CD4-positive, alpha-beta T cell treated with Interleukin-2 at 100 ng/mL for 4 hours (primary cell): ENCODE data around the gene CFAP57.
A peak's percentile ranks its signal among the peaks of the same experiment; 100 is the strongest.

Experiments used
- DNase-seq: peaks from one replicate; pipeline ENCODE4 v3.0.0-alpha.2; 2020; ENCODE audit warnings: low spot score

Gene CFAP57

DNA sequence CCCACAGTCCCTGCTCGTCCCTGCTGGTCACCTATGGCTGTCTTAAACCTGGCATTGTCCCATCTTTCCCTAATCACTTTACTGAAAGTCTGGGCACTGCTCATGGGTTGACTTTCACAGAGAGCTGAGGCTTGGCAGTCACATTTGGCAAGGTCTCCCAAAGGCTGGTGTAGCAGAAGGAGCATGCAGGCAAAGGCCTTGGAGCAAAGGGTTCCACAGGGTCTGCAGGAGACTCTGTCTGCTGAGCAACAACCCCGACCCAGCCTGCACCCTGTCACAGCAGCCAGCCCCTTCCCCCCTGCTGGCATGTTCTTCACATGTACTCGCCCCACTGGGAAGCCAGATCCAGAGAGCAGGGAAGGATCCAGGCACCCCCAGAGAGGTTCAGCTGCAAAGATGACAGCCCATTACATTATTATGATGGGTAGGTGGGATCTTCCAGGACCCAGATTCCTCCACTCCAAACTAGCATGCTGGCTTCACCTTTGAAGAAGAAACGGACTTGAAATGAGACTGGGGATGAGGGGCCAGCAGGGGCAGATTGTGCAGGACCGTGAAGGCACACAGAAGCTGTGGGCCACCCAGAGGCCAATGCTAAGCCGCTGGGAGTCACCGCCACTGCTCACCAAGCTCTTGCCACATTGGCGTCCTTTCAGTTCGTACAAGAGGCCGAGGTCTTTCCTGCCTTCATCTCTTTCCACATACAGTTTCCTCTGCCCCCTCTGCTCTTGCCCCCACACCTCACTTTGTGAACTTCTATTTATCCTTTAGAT is 83.5 kb downstream of the CFAP57 start:
- no peak for DNase-seq

DNA sequence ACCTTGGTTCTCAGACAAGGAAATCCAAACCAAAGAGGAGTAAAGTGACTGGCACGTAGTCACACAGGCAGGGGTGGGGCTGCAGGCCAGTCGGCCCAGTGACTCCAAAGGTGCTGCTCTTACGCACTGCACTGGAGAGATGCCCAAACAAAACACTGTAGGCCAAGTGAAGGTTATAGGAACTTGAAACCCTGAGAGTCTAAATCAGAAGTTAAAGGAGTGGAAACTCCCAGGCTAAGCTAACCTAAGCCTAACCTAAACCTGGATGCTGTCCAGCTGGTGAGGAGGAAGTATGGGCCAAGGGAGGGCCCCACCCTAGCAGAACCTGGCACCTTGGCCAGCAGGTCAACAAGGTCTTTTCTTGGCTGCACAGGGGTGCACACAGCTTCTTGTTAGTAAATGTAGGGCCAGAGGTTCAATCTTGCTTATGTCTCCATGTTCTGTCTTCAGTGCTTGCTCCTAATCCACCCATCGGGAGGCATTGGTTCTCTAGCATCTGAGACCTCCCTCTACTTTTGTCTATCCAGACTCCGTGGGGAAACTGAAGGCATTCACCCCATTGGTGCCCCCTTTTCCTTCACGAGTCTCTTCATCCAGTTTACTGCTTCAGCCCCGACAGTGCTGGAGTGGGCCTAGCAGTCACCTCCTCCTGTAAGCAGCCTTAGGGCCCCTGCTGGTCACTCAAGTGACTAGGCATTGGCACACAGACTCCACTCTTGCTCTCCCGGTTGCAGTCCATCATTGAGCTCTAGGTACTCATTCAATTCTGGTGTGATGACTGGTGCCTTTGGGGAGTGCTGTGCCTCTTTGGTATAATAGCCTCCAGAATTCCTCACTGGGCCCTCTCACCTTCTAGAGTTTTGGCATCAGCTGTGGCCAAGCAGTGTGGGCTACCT is 84.8 kb downstream of the CFAP57 start:
- no peak for DNase-seq

DNA sequence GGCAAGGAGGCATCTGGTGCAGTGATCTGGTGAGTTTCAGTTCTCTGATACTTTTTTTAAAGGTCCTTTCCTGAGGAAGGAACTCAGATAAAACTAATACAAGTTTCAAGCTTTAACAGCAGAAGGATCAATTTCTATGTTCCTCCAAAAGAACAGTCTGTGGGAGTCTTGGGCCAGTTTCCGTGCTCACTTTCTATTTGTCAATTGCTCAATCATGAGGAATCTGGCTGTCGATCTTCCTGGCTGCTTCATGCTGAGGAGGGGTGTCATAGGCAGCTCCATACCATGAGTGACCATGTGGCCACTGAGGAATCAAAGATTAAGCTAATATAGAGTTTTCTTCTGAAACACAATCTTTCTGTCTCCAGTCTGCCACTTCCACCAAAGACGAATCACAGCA is 86.2 kb downstream of the CFAP57 start:
- DNase-seq = no peak

DNA sequence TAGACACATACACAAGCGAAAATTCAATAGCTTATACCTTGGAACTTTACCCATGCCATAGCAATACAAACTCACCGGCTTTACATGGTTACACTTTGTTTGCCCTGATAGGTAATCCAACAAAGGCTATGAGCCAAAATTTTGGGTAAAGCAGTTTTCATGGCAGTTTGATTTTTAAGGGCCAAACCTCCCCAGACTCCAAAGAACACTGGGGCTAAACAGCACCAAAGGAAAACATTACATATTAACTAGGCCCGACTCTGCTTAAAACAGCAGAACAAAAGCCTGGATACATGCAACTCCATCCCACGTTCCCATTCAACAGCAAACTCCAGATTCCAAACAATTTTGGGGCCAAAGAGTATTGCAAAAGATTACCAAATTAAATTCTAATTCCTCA is 93.3 kb downstream of the CFAP57 start:
- no peak for DNase-seq

DNA sequence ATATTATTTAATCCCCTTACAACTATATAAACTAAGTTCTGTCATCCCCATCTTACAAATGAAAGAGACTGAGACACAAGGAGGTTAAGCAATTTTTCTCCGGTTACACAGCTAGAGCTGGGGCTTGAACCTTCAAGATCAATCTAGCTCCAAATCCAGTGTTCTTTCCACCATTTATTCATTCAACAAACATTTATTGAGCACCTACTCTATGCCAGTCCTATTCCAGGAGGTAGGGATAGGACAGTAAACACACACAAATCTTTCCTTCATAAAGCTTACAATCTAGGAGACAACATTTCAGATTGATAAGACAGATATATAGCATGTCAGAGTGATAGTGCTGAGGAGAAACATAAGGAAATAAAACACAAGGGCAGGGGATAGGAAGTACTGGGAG is 94.8 kb downstream of the CFAP57 start:
- DNase-seq = no peak

DNA sequence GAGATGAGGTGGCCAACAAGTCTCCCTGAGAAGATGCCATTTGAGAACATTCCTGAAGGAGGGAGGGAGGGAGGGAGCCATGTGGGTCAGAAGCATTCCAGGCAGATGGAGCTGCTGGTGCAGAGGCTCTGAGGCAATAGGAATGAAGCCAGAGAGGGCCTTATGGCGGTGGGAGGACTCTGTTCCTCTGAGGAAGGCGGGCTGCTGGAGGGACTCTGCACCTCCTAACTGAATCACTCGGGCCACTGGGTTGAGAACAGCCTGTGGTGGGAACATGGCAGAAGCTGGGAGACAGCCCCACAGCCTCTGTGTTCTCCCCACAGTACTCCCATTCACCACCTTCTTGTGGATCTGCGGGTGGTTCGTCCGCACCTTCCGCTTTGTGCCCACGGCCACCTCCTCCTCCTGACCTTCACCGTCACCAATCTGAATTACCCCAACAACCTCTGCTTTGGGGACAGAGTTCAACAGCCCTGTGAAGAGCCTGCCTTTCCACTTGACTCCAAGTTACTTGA is 95.2 kb downstream of the CFAP57 start:
- DNase-seq = no peak

DNA sequence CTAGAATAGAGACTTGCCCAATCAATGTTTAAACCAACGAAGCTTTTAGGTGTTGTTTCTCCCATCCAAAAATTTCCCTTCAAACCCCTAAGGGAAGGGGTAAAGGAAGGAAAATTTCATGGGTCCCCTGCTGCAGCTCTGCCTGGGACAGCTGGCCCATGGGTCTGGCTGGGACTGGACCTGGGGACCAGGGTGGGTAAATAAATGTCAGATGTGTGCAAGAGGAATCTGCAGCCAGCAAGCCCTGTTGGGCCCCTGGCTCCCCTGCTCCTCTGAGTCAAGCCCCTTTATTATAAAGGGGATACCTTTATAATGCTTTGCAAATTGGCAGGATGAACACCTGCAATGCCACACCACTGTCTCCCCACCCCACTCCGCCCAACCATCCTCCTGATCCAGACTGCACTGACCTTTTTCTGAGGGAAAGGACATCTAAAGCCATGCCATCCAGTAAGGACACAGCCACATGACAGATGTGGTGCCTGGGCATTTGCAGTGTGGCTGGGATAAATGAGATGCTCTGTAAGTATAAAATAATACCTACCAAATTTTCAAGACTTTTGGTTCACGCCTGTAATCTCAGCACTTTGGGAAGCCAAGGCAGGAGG is 95.8 kb downstream of the CFAP57 start:
- DNase-seq = no peak

DNA sequence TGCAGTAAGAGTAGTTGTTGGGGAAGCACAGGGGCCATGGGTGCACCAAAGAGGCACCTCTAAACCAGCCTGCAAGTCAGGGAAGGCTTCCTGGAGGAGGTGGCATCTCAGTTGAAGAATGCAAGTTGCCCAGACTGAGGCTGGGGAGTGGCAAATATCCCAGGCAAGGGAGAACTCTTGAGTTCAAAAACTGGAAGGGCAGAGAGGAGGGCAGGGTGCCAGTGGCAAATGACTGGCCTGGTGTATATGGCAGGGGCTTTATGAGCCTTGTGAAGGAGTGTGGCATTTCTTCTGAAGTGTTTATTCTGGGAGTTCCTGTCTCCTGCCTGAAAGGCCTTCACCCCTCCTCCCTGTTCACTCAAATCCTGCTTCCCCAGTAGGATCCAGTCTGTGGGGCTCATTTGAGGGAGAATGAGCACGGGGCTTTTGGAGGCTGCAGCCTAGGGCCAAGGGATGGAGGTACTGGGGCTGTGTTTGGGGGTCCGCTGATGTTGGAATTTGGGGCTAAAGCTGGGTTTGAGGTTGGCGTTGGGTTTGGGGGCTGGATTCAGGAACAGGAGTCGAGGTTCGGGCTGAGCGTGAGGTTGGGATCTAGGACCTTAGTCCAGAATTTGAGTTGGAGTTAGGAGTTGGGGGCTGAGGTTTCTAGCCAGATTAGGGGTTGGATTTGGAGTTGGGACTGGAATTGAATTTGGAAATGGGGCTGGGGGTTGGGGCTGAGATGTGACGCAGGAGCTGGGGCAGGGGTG is 97.7 kb downstream of the CFAP57 start, which contains the start of gene TMEM125:
Gene TMEM125, plus strand, starts transcription at position 357 of the 749 bp plus-strand sequence. CDS start 2,740 bp downstream, outside the sequence.
- no peak for DNase-seq

DNA sequence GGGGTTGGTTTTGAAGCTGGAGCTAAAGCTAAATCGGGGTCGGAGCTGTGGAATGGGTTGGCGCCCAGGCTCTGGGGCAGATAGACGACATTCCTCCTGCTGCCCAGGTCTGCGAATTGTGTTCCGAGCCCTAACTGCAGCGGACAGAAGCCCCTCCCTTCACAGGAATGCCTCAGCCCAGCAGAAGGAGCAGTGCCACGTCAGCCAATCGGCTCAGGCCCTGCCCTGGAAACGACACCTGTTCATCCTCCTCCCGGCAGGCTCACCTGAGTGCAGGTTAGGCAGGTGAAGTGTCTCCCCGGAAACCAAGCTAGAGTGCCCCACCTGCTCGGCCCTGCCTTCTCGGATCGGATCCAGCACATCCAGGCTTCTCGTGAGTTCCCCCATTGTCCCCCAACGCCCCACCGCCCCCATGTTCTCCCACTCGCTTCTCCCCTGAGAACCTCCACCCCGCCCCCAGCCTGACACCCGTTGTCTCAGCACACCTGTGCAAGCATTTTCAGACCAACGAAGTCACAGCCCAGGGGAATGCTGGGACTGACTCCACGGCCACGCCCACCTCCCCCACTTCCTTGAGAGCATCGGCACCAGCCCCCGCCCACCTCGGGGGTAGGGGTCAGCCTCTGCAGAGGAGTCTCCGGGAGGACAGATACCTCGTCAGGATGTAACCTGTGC is 98.4 kb downstream of the CFAP57 start:
- no peak for DNase-seq

DNA sequence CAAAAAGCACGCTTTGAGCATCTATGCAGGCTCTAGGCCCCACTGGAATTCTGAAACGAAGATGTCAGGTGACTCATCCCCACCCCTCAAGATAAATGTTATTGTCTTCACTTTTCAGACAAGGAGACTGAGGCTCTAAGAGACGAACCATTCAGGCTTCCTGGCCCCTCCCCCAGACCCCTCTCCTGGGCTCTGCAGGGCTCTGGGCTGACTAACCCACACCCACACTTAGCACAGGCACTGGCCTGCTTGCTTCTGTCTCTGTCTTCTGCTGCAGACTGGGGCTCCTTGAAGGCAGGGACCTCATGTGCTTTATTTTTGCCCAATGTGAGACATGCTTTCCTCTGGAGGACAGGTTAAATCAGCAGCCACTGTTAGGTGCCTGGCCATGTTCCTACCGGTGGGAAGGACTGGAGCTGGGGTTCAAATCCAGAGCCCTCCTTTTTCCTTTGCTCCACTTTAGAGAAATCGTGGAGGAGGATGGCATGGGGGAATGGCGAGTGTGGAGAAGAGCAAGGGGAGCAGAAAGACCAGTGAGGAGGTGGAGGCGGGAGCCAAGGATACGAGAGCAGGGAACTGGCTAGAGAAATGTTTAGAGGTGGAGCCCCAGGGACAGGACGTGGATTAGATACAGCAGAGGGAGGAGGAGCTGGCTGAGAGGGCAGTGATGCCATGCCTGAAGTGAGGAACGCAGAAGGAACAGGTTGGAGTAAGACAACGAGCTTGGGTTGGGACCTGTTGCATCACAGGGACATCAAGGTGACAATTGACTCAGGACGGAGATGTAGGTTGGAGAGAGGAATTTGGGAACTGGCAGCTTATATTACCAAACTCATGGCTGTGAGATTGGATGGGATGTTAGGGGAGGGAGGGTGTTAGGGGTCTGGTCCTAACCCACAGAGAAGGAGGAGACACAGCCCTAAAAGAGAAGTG is 99.3 kb downstream of the CFAP57 start:
- no peak for DNase-seq

DNA sequence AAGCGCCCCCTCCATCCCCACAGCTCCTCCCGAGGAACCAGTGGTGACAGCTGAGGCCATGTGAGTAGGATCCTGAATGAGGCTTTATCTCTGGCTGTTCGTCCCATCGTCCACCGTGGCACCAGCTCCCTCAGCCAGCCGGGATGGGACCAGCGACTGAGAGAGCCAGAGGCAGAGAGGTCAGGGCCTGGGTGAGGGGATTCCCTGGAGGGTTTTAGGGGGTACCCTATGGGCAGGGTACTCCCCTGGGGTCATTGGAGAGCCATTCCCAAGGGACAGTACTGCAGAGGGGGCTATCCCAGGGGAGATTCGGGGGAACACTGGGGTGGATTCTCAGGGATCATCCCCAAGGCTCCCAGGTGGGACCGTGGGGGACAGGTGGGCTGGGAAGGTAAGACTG is 100.0 kb downstream of the CFAP57 start:
- no peak for DNase-seq

DNA sequence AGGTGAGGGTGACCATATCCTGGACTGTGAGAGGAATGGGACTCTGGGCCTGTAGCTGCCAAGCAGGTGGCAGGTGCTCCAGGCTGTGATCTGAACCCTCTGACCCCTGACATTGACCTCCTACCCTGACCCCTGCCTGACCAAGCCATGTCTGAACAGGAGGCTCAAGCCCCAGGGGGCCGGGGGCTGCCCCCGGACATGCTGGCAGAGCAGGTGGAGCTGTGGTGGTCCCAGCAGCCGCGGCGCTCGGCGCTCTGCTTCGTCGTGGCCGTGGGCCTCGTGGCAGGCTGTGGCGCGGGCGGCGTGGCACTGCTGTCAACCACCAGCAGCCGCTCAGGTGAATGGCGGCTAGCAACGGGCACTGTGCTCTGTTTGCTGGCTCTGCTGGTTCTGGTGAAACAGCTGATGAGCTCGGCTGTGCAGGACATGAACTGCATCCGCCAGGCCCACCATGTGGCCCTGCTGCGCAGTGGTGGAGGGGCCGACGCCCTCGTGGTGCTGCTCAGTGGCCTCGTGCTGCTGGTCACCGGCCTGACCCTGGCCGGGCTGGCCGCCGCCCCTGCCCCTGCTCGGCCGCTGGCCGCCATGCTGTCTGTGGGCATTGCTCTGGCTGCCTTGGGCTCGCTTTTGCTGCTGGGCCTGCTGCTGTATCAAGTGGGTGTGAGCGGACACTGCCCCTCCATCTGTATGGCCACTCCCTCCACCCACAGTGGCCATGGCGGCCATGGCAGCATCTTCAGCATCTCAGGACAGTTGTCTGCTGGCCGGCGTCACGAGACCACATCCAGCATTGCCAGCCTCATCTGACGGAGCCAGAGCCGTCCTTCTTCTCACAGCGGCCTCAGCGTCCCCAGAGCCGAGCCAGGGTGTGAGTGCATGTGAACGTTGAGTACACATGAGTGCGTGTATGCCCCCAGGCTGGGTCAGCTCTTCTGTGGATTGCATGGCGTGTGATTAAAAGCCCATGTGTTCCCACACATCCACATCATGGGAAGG is 100.7 kb downstream of the CFAP57 start:
- DNase-seq = no peak

DNA sequence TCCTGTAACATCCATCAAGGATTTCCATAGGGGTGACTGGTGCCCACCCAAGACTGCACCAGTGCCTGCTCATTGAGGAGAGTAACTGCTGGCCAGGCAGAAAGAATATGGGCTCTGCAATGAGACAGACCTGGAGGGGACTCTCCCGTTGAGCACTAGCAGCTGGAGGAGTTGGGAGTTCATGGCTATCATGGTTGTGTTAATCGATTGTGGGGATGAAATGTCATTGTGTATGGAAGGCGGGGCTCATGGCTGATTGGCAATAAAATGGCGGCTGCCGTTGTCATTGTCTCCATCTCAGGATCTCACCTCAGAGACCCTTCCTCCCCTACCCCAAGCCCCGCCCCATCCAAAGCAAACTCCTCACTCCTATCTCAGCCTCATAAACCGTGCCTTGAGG is 101.6 kb downstream of the CFAP57 start:
- DNase-seq = no peak

DNA sequence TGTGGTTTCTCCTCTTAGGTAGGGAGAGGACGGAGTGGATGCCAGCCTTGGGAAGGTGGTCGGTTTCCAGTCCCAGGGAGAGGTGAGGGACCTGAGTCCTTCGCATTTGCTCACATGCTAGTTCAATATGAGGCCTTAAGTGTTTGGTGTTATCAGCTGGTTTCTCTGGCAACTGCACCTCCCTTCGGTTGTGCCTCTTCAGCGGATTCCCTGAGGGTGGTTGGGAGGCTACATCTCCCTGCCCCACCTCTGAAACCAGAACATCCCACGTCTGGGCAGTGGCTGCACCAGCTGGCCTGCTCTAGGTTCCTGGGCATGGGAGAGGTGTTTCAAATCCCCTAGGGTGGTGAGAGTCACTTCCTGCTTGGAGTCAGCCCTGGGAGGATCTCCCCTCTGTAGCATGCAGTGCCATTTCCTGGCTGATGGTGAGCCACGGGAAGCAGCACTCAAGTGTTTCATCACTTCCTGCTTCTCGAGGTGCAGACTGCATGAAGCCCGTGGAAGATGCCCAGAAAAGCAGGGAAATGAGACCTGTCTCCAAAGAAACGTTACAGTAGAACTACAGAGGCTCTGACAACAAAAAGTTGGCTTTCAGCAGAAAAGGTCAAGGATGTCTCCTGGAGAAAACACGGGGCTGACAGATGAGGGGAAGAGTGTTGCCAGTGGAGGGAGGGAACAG is 102.1 kb downstream of the CFAP57 start:
- peak; percentile 25 for DNase-seq

DNA sequence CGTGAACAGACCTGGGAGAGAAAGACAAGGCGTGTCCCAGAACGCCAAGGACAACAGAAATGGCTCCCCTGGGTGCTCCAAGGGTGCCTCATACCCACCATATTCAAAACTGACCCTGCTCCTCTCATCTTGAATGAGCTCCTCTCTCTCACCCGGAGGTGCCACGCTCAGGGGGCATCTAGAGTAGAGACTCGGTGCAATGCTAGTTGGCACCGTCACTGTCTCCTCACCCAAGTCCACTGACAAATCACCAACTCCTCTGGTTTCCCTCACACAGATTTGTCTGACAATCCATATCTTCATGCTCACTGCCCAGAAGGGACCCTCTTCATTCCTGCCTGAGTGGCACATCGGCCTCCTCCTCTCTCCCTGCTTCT is 102.7 kb downstream of the CFAP57 start:
- DNase-seq = no peak

DNA sequence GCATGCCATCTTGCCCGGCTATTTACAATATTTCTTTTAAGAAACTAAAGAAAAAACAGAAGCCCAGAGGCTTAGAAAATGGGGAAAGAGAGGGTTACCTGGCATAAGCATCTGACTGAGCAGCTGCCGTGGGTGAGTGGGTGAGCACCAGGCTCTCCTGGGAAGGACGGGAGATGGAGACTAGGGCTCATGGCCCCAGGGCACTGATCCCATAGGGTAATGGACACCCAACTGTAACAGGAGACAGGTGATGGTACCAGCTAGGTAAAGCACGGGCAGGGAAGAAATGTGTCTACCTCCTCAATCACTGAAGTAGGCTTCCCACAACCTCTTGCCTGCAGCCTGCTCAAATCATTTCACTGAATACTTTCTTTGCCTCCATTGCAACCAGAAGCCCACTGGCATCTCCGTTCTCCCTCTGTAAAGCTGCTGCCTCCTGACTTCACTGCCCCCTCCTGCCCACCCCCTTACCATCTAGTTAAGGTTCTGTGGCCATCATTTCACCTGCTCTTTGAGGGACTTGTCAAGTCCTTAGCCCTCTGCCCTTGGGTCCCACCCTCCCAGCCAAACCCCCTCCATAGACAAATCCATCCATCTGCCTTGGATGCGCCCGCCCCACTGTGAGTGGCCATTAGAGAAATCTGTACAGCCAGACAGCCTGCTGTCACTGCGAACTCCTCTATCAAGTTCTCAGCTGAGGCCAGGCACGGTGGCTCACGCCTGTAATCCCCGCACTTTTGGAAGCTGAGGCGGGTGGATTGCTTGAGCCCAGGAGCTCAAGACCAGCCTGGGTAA is 103.9 kb downstream of the CFAP57 start:
- no peak for DNase-seq

DNA sequence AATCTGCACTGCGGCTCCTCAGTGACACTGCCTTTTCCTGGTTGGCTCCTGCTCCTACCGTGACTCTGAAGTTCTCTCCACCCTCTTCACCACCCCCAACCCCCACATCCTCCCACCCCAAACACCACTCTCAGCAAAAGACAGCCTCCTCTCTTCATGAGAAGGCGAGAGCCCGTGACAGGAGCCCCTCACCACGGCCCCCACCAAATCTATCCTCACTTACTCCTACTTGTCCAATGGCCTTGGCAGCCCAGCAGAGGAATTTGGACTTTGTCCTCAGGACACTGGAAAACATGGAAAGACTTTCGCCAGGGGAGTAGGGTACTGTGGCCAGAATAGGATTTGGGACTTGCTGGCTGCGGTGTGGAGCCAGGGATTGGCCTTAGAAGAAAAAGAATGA is 104.5 kb downstream of the CFAP57 start:
- no peak for DNase-seq
